ENCODE results near the gene OR11H1.
"Not testable (repeated sequence)": the region's sequence is repeated elsewhere in the genome, so short reads cannot be mapped to it uniquely, and the experiment has no call there.

Gene OR11H1

GRCh38 chr22:15527892-15528291 is at the start of gene OR11H1:
Gene OR11H1 (plus strand): TSS chr22:15528192. CDS start chr22:15528192, 0 bp downstream.
- H3K4me3 ChIP-seq (replicated peaks; ENCODE audit: low read depth, low read length); DNase-seq (ENCODE audit: extremely low read depth, low read depth): not testable (repeated sequence)

- DNase-seq (ENCODE audit: extremely low read depth, low read depth); H3K4me3 ChIP-seq (replicated peaks; ENCODE audit: low read depth, low read length): not testable (repeated sequence)
Measured at GRCh38 chr22:15509967-15510366, 18.0 kb upstream of the OR11H1 start.

- not testable (repeated sequence) for DNase-seq (ENCODE audit: extremely low read depth, low read depth); H3K4me3 ChIP-seq (replicated peaks; ENCODE audit: low read depth, low read length)
Measured at GRCh38 chr22:15515896-15516295, 12.1 kb upstream of the OR11H1 start.

GRCh38 chr22:15553767-15554166 is 25.8 kb downstream of the OR11H1 start:
- H3K4me3 ChIP-seq (replicated peaks; ENCODE audit: low read depth, low read length); DNase-seq (ENCODE audit: extremely low read depth, low read depth): not testable (repeated sequence)

GRCh38 chr22:15563461-15563860 is 35.5 kb downstream of the OR11H1 start:
- not testable (repeated sequence) for H3K4me3 ChIP-seq (replicated peaks; ENCODE audit: low read depth, low read length); DNase-seq (ENCODE audit: extremely low read depth, low read depth)

- not testable (repeated sequence) for H3K4me3 ChIP-seq (replicated peaks; ENCODE audit: low read depth, low read length)
Measured at GRCh38 chr22:15565063-15565462, 37.1 kb downstream of the OR11H1 start.

More at GRCh38 chr22:15565063-15565462, 37.1 kb downstream of the OR11H1 start:
- DNase-seq (ENCODE audit: extremely low read depth, low read depth): not testable (repeated sequence)

Data from HFF-Myc (cell line).